NCI-H1092 treated with DMSO at 0.1 percent for 48 hours (cell line): ENCODE data around the gene DOCK1.
"Not testable (repeated sequence)": the region's sequence is repeated elsewhere in the genome, so short reads cannot be mapped to it uniquely, and the experiment has no call there.

ENCODE experiments used
- DNase-seq: peaks from one replicate; lab custom pipeline; 2025; lab: John Stamatoyannopoulos, UW

The DOCK1 gene

DNA sequence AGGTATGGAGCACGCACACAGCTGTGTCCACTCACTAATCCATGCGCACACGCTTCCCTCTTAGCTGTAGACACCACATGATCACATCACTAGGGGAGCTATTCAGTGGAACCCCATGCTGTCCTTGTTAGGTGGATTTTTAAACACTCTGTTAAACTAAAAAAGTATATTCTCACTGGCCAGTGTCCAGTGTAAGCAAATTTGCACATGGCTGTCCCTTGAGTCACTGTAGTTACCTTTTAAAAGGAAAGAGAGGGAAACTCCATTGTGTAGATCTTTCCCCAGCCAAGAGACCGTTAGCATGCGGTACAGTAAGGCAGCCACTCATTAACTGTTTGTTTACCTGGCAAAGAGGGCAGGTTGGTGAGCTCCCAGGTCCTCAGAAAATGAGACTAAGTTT is 372.8 kb downstream of the DOCK1 start:
- peak; percentile 87 for DNase-seq

DNA sequence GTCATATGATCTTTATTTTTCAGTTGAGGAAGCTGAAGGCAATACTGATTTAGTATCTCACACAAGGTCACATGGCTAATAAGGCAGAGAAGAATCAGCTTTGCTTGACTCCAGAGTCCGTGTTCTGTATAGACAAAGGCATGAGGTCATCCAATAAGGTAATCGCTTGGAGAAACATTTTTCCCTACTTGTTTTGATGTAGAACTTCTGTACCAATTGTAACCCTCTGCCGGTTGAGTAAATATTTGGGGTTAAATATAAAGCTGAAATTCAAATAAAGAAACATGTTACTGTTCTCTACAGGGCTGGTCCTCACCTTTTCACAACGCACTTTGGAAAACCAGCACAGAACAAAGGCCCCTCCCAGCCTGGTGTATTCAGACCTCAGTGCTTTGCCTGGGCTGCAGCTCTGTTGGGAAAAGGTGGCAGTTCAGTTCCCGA is 374.1 kb downstream of the DOCK1 start:
- peak; percentile 69 for DNase-seq

DNA sequence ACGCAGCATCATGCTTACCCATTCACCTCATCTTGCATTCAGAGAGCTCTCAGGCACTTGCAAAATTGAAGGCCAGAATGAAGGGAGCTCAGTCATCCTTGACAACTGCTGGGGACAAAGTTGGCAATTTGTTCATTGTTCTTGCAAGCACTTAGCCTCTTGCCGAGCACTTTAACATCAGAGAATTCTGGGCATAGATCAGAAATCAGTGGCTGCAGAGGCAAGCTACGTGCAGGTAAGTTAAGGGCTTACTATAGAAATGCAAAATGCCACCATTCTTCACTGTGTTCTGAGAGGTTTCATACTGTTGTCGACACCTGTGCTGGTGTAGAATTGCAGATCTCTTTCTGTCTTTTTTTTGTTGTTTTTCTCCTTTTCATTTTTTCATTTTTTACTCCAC is 375.2 kb downstream of the DOCK1 start:
- DNase-seq = no peak

DNA sequence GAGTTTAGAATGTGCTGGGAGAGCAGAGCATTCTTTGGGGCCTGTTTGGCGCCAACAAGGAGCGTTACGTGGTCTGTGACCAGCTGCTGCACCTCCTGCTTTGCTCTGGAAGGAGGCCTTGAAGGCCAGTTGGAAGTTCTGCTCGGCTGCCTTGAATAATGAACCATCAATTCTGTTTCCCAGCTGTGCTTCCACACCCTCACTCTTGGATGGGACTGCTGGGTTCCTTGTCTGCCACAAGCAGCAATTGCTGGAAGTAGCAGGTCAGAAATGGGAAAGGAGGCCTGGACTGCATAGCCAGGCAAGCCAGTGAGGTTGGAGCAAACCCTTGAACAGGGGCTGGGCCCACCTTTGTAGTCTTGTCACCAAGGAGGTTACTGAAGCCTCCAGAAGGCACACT is 377.8 kb downstream of the DOCK1 start:
- no peak for DNase-seq

DNA sequence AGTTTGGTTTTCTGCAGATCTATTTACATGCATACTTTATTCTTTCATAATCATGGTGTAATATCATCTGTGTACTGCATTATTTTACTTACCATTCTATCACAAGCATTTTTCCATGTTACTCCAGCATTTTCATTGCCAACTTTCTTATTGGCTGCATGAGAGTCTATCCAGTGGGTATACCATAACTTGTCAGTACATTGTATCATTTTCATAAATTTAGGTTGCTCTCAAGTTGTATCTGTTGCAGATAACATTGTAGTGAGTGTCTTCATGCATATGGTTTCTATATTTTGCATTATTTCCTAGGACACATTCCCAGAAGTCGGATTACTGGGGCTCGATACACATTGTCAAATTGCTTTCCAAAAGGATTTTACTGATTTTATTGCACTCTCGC is 378.3 kb downstream of the DOCK1 start:
- no peak for DNase-seq

DNA sequence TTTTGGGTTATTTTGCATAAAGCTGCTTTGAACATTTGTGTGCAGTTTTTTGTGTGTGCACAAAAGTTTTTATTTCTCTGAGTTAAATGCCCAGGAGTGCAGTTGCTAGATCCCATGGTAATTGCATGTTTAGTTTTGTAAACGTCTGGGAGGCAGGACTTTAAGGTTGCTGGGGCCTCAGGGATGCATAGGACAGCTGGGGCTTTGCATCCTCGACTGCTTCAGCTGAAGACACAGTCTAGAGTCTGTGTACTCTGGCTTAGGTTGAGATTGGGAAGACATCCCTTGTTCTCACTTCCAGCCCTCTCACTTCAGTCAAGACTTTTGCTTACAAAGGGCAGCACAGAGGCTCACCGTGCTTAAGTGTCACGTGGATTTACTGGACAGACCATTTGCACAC is 385.6 kb downstream of the DOCK1 start:
- DNase-seq = no peak

DNA sequence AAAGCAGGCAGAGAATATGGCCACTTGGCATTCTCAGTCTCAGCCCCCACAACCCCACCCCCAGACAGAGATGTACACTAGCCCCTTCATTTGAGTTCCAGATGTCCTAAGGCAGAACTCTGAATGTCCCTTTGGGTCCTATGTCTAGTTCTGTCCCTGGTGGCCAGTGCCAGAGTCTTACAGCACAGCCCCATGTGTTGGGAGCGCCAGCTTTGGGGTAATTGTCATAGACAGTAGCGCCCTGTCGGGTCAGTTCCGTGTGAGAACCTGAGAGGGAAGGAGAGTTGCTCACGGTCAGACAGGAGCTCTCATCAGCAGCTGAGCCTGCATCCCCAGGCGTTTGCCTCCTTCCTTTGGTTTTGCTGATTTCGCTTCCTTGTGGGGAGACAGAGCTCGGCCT is 386.1 kb downstream of the DOCK1 start:
- DNase-seq = no peak

DNA sequence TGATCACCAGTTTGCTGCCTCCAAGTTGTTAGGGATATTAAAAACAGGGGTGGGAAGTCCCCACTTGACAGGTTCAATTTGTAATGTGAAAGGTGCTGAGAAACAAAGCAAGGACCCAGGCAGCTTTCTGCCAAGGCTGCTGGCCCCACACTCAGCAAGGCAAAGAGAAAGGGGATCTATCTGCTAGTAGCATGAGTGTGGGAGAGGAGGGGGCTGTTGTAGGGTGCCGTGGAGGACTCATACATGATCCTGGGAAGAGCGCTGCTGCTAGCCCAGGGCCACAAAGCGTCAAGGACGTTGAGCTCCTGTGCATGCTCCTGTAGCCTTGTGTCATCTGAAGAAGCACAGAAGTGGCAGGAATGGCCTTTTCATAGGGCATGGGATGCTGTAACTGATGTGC is 387.7 kb downstream of the DOCK1 start:
- DNase-seq = no peak

DNA sequence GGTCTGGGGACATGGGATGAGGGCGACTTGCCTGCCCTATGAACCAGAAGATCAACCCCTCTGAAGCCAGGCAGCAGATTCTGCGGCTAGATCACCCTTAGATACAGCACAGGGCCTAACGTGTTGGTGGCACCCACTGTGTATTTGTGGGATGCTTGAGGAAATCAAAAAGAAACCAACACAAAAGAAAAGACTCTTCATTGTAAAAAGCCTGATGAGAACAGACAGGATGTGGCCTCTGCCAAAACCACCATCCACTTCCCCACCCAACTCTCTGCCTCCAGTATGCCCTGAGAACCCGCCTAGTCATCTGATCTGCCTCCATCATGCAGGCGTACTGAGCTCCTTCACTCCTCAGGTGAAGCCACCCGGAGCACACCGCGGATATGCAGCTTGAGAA is 388.4 kb downstream of the DOCK1 start:
- DNase-seq = no peak

DNA sequence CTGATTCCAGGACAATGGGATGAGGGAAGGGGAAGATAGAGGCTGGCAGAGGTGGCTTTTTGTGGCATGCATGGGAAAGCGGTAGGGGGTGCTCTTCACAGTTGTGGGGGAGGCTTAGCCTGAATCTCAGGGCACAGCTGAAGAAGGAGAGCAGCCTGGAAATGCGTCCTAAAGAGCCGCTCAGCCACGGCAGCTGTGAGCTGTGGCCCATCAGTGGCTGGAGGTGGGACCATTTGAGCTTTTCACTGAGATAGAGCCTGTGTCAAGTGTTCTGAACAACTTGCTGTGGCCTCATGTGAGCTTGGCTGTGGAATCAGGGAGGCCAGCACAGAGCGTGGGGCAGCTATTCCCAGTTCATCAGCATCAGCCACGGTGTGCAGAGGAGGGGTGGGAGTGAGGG is 391.5 kb downstream of the DOCK1 start:
- DNase-seq = no peak

DNA sequence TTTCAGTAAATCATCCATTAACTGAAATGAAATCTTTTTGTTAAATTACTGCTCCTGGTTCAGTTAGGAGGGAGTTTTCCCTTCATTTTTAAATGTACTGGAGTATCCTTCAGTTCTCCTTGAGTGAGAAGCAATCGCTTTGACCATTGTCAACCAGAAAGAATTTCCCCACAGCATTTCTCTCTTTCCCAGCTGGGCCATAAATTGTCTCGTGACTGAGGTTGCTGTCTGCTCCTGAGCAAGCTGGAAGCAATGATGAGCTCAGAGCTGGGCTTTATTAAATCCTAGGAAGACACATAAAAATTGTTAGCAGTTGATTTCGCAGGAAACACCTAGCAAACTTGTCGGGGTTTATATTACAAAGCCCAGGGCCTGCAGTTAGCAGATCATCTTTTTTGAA is 393.2 kb downstream of the DOCK1 start:
- no peak for DNase-seq

DNA sequence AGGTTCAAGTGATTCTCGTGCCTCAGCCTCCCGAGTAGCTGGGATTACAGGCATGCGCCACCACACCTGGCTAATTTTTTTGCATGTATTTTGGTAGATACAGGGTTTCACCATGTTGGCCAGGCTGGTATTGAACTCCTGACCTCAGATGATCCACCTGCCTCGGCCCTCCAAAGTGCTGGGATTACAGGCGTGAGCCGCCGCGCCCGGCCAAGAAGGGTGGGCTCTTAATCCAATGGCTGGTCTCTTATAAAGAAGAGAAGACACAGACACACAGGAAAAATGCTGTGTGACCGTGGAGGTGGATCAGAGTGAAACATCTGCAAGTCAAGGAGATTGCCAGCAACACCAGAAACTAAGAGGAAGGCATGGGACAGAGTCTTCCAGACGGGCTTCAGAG is 394.0 kb downstream of the DOCK1 start:
- not testable (repeated sequence) for DNase-seq

DNA sequence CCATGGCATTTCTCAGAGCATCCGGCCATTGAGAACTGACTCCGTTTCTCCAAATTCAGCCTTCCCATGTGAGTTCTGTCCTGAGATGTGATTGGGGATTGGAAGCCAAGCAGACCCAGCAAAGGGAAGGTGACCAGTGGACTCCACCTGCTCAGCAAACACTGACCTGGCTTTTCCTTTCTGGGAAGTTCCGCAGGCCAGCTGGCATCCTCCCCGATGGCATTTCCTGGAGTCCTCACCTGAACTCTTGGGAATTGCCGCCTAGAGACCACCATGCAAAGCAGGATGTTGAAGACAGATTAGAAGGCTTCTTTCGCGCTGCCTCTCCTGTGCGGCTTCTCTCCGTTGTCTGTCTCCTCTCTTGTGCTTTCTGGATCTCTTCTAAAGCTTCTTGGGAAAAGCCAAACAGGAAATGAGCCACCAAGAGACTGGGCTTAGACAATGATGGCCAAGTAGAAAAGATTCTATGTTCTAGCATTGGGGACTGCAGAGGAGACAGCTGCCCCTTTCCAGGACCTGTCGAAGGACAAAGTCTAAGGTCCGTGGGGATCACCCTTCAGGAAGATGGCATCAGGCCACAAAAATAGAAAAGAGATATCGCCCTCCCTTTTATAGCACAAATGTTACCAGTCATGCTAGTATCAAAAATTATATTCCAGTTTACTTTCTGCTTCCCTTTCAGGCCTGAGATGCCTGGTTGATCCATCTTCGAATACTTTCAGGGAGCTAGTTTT is 394.9 kb downstream of the DOCK1 start:
- DNase-seq = no peak

DNA sequence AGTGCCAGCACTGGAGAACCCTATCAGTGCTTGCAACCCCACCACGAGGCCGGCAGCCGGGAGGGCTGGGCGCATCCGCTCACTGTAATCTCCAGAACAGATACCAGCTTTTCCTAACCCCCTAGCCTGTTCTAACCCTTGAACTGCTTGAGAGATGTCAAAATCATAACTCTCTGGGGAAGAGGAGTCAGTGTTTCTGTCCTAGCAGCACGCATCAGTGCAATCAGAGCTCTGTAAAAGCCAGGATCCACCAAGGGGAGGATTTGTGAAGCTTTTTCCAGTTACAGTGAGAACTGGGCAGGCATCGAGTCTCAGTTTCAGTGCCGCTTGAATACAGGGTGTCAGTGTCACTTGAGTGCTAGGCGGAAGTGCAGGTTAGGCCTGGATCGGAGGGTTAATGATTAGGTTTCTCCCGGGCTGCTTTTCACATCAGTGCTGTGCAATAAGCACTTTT is 395.7 kb downstream of the DOCK1 start:
- peak; percentile 11 for DNase-seq

DNA sequence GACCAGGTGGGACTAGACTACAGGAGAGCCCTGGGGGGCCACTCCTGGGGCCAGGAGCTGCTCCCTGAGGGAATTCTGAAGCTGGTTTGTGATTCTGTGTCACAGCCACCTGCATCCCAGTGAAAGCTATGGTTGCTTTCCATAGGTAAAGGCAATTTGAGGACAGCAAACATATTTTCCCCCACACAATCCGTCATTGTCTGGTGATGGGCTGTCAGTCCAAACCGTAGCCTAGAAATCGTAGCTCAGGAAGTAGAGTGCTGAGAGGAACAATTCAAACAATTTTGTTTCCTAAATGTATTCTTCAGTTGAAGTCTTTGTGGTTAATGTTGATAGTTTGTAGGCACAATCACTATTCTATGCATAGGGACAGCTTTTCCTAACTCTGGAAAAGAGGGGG is 397.1 kb downstream of the DOCK1 start:
- DNase-seq = no peak

DNA sequence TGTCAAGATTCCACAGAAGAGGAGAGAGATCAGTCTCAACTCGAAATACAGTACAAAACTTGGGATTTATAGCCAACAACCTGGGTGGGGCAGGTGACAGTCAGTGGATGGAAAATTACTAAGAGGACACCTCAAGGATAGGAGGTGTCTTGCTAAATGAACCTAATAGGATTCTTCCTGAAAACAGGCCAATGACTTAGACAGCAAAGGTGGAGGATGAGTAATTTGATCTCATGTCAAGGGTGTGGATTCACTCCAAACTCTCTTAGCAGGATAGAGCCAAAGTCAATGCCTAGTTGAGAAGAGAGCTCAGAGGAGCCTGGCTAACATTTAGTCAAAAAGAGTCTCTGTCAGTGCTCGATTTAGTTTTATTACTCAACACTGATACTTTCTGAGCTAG is 397.9 kb downstream of the DOCK1 start:
- DNase-seq = no peak

DNA sequence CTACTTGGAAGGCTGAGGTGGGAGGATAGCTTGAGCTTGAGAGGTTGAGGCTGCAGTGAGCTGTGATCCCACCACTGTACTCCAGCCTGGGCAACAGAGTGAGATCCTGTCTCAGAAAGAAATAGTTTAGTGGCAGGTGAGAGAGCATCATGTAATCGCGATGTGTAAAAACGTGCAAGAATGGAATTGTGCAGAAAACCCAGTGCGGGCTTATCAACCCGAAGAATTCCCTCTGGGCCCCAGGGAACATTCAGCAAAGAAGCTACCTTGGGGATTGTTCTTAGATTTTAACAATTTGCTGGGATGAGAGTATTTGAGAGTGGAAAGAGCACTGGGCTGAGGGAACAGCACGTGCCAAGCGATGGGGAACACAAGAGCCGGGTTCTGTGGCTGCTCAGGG is 398.5 kb downstream of the DOCK1 start:
- no peak for DNase-seq

DNA sequence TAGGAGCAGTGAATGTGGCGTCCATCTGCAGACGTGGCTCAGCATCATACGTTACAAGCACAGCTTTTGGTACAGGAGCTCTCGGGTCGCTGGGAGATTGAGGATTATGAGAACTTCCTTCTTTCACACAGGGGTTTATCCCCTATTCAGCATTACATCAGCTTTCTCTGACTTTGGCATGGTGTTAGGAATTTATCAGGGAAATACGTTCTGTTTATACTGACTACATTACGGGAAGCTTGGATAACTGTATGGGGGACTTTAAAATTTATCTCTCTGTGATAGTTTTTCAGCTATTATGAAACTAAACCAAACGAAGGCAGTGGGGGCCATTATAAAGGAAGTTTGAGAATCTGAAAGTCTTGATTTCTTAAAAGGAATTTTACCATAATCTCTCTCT is 401.3 kb downstream of the DOCK1 start:
- DNase-seq = no peak

DNA sequence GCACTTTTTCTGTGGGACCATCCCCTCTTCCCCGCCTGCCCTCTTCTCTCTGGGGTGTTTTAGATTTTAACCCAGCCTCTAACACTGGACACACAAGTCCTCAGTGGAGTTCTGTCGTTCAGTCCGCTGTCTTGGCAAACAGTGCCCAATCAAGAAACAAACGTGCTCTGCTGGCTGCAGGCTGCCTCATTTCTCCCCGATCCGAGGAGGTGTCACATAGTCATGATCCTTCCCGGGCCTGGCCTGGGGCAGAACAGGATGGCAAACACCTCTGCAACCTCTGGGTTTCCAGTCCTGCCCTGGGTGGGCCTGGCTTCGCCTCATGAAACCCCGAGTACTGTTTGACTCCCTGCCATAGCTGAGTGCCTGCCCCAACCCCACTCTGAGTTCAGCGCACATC is 402.1 kb downstream of the DOCK1 start:
- no peak for DNase-seq

DNA sequence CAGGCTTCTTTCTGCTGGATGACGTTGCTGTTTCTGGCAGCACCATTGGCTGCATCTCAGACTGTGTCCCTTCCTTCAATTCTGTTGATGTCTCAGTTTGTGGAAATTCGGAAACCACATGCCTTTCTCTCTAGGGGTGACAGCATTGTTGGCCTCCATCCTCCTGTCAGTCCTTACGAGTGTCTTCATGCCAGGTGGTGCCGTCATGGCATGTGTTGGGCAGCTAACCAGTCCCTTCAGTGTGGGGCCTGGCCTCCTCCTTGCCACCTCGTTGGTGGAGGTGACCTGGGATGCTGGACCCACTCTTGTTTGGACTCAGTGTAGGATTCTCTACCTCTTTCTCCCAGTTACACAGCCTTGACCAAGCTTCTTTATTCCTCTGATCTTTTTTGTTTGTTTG is 402.8 kb downstream of the DOCK1 start:
- DNase-seq = no peak

DNA sequence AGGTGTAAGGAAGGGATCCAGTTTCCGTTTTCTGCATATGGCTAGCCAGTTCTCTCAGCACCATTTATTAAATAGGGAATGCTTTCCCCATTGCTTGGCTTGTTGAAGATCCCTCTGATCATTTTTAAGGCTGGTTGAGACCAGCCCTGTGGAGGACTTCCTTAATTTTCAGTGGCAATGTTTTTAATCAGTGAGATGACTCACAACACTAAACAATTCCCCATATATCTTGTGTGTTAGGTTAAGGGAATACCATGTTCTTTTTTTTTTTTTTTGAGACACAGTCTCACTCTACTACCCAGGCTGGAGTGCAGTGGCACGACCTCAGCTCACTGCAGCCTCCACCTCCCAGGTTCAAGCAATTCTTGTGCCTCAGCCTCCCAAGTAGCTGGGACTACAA is 404.4 kb downstream of the DOCK1 start:
- DNase-seq = not testable (repeated sequence)

DNA sequence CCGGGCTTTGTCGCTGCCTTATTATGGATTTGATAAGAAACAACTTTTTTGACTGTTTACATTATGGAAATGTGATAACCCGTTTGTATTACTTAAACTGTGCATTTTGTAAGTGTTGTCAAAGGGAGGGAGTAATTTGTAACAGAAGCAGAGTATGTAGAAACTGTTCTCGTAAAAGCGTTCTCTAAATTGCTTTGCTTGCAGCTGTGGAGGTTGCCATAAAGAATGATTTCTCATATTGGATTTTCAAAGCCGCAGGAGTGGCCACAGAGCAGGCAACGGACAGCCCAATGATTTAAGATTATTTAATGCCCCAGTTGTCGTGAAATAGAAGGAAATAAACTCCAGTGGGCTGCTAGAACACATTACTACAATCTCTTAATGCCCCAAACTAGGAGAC is 405.2 kb downstream of the DOCK1 start:
- DNase-seq = no peak

DNA sequence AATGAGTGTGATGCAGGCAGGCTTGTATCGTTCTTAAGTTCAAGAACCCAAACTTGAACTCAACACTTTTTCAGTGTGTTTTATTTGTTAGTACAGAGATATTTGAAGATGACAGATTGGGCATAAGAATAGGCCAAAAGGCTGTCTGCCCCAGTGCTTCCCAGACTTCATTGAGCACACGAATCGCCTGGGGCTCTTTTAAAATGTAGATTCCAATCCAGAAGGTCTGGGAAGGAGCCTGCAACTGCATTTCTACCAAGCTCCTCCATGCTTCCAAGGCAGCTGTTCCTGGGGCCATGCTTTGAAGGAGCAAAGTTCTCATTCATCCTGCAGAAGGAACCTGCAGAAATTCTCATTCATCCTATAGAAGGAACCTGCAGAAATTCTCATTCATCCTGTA is 405.7 kb downstream of the DOCK1 start:
- DNase-seq = no peak

DNA sequence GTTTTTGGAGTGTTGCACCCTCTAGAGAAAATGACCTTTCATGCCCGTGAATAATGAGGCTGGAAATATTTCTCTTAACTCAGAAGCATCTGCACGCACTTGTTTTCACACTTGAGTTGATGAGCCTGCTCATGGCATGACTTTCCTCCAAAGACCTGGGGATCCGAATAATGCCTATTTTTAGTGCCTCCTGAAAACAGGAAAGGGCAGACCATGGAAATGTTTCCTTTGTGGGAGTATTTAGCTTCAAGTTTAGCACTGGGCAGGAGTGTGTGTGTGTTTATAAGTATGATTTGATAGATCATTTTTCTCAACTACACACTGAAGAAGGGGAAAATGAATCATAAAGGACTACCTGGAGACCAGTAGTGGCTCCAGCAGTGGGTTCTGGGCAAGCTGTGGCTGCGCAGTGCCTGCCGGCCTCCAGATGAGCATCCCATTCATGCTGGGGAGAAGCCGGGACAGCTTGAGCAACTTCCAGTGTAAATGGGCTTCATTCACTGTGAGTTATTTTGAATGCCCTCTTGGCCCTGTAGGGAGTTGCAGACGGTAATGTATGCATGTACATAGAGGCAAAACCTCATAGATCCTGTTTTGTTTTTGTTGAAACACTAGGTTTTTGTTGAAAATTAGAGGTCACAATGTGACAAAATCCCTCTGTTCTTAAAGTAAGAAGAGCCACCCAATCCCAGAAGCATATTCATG is 408.9 kb downstream of the DOCK1 start:
- DNase-seq = no peak
